SHP77 treated with DMSO at 0.1 percent for 48 hours (cell line): ENCODE measurements around the gene DSCAML1.

ENCODE experiments used
- DNase-seq: peaks from one replicate; lab custom pipeline; 2025; lab: John Stamatoyannopoulos, UW

DSCAML1 gene

GRCh38 chr11:117442049-117442868 is 354.8 kb downstream of the DSCAML1 start:
- no peak for DNase-seq

DNA sequence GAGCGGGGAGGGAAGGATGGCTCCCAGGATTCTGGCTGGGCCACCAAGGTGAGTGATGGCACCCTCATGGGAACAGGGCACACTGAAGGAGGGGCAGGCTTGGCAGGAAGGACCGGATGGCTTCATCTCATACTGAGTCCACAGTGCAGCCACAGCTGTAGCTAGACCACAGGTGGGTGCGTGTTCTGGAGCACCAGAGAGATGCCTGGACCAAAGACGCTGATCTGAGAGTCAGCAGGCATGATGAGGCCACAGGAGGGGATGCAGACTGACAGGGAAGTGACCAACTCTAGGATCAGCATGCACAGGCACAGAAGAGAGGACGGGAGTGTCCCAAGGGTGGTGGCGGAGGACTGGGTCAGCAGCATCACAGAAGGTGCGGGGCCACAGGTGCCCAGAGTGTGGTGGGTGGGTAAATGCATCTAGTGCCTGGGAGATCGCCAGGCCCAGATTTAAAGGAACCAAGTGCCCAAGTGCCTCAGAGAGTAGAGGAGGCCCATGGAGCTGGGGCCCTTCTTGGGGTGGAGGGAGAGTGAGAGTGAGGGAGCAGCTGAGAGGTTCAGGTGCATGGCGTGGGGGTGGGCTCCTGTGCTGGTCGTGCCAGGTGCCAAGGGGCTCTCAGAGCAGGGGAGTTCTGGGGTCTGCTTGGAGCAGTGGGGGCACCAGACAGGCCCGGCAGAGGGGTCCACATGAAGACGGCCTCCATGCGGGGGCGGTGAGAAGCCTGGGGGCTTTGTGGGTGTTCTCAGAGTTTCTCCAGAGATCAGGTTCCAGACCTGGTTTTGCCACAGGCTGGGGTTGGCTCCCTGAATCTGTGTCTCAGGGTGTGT is 355.7 kb downstream of the DSCAML1 start:
- DNase-seq: no peak

GRCh38 chr11:117440258-117440657 is 356.8 kb downstream of the DSCAML1 start:
- no peak for DNase-seq

GRCh38 chr11:117439256-117439655 is 357.8 kb downstream of the DSCAML1 start:
- no peak for DNase-seq

DNA sequence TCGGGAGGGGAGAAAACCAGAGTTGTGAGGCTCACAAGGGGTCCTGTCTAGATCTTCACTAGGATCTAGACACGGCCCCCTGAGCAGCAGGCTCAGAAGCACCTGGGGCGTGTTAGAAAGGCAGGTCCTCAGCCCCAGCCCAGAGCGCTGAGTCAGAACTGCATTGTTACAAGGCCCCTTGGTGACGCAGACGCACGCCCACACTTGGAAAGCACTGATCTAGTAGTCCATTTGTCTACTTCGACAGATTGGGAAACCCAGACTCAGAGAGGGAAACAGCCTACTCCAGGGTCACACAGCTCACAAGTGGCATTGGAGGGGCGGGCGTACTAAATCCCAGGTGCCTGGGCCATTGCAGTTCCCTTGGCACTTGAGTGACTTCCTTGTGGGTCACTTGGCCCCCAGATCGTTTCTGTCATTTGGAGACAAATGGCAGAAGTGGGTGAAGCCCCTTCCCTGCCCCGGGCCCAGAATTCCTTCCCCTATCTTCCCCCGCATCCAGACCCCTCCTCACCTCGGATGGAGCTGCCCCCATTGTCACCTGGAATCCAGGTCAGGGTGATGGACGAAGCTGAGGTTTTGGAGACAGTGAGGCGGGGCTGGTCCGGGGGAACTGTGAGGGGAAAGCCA is 358.5 kb downstream of the DSCAML1 start:
- DNase-seq: no peak

DNA sequence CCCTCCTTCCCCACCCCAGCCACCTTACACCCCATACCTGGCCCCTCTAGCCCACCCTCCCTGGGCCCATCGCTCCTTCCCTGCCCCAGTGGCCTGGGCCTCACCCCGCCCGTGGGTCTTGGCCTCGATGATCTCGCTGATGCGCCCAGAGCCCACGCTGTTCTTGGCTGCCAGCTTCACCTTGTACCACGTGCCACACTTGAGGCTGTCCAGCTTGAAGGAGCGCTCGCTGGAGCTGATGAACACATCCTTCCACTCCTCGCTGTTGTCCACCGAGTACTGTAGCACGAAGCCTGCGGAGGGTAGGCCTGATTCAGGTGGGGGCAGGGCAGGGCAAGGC is 359.3 kb downstream of the DSCAML1 start:
- no peak for DNase-seq

DNA sequence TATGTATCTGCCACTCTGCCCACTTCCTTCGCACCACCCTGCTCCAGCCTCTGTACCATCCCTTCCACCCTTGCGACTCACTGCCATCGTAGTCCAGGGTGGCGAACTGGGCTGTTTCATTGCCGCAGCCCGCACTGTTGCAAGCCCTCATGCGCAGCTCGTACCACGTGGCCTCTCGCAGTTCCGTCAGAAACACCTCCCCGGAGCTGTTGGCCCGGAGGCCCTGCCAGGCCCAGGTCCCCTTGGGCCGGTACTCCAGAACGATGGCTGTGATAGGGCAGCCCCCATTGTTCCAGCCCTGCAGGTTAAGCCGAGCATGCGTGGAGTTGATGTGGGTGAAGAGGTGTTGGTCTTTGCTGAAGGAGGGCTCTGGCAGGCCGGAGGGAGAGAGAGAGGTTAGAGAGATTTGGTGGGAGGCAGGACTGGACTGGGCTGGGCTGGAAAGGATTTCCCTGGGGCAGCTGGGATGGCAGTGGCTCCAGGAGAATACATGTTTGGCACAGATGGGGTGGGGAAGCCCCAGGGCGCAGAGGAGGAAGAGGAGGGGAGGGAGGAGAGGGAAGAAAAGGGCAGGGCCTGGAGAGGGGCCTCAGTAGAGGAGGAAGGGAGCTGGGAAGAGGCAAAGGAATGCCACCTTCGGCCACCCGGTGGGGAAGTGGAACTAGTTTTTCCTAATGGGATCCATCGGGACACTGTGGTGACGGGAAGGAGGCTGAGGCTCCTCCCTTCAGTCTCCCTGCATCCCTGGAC is 359.8 kb downstream of the DSCAML1 start:
- DNase-seq: no peak

DNA sequence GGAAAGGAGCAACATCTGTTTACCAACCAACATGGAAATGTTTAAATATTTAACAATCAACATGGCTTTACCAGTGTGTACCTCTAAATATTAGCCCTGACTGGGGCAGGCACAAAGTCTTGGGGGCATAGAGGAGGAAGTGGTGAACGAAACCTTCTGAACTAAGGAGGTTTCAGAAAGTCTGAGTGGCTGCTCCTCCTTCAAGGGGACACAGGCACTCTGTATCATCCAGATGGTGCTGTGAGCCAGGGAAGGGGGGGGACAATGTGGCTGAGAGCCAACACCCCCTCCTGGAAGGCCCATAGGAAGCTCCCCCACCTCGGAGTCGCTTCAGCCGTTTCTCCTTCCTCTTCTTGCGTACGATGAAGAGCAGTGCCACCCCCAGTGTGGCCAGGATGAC is 361.7 kb downstream of the DSCAML1 start:
- no peak for DNase-seq

DNA sequence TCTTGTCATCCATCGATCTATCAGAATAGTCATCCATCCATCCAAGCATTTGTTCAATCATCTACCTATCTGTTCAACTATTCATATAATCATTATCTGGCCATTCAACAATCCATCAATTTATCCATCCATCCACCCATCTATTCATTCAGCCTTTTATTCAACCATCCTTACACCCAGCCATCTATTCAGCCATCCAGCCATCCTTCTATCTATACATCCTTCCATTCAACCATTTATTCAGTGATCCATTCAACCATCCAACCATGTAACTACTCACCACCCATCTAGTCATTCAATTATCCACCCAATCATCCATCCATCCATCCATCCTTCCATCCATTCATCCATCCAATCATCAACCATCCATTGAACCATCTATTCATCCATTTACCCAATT is 362.5 kb downstream of the DSCAML1 start:
- no peak for DNase-seq

GRCh38 chr11:117433717-117434116 is 363.3 kb downstream of the DSCAML1 start:
- DNase-seq: no peak

DNA sequence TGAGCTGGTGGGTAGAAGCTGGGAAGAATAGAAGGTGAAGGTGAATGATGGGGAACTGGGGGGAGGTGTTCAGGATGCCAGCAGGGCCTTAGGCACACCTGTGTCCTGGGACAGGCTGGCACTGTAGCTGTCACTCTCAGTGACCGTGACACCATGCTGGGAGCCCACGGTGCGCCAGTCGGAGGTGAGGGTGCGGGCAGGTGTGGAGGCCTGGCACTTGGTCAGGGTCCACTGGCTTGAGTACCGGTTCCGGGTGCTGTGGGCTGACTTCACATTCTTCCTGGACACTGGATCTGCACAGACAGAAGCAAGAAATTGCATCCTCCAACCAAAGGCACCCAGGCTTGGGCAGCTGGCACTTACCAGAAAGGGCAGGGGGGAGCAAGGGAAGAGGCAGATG is 365.6 kb downstream of the DSCAML1 start:
- no peak for DNase-seq

GRCh38 chr11:117430293-117430955 is 366.6 kb downstream of the DSCAML1 start:
- no peak for DNase-seq

- DNase-seq: no peak
Observed at GRCh38 chr11:117428856-117429229, 368.2 kb downstream of the DSCAML1 start.

DNA sequence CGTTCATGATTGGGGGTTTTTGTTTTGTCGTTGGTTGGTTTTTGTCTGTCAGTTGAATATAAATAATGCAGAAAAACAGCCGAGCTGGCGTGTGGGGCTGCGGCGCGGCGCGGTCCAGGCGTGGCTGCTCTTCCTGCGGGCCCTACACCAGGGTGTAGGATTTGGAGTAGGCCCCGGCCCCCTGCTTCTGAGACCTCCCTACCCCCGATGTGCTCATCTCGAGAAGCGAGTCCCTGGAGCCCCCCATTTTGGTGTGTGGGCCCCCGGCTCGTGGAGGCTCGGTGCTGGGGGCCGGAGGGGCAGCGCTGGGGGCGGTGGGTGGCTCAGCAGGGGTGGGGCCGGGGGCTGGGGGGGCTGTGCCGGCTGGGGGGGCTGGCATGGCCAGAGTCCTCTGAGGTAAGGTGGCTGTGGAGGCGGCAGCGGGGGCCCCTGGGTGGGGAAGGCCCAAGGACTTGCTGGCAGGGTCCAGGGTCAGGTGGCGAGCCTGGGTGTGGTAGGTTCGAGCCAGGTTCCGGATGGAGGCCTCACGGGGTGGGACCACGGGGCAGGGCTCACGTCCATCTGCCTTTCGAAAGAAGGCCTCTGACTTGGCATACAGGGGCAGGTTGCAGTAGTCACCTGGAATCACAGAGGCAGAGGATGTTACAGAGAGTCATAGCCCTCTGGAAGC is 368.7 kb downstream of the DSCAML1 start:
- DNase-seq: no peak

- DNase-seq: no peak
Observed at GRCh38 chr11:117427356-117427874, 369.6 kb downstream of the DSCAML1 start.

- DNase-seq: no peak
Observed at GRCh38 chr11:117426941-117427340, 370.1 kb downstream of the DSCAML1 start.

DNA sequence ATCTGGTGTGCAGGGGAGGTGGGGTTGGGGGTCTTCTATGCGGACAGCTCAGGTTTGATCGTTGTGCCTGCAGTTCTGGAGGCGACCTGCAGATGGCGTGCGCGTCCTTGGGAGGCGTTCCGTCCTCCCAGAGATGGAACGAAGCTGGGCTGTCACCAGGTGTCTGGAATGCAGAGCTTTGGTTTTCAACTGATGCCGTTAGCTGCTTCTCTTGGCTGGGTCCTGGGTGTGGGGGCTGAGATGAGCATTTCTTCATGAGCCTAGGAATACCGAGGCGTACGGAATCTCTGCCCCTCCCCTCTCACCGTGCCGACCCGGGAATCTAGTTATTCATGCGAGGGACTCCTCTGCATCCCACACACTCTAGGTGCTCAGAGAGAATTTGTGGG is 370.7 kb downstream of the DSCAML1 start:
- DNase-seq: peak; percentile 31

DNA sequence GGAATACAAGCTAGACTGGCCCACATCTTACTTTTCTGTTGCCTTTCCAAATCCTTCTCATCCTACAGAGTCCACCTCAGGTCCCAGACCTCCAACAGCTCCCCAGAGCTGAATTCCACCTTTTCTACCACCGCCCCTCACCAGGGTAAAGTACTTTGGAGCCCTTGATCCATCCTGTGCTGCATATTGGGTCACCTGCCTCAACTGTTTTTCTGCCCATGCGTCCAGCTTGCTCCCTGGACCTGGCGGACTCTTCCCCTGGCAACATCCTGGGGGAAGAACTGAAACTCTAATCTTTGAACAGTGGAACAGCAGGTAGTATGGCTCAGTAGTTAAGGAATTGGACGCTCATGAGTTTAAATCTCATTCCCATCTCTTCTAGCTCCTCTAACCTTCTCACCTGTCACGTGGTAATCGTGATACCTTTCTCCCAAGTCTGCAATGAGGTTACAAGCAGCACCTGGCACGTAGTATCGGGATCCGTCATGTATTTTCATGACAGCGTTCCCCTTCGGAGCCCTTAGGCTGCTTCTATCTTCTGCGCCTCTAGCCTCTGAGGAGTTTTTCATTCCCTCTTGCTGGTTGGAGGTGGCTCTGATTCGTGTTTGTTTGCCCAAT is 371.2 kb downstream of the DSCAML1 start:
- DNase-seq: no peak

DNA sequence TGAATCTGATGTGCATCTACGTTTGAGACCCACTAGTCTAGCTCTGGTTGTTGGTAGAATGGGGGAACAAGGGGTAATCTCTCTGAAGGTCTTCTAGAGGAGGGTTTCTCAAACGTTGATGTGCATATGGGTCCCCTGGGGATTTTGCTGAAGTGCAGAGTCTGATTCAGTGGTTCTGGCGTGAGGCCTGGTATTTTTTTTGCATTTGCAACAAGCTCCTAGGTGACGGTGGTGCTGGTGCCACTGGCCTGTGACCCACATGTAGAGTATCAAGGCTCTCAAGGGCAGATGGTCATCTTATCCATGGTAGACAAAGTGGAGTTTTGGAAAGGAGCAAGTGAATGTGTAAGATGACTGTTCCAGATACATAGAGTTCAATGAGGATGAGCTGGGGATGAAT is 372.2 kb downstream of the DSCAML1 start:
- DNase-seq: no peak

DNA sequence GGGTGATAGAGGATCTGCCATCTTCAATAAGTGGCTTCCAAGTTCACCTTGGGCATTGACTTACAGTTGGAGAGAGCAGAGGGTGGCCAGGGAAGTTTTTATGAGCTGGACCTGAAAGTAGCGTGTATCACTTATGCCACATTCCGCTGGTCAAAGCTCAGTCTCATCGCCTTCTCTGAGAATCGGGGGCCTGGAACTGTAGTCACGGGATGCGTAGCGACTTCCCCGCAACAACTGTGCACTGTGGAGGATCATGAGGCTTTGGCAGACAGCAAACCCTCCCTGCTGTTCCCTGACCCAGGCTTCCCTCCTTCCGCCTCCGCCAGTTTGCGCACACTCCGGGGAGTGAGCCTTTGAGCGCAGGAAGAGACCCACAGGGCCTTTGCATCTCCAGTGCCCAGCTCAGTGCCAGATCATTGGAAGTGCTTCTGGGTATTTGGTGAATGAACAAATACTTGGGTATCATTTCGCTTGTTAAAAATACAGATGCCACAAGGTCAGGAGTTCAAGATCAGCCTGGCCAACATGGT is 373.9 kb downstream of the DSCAML1 start:
- no peak for DNase-seq
